Stimulated activated naive CD8-positive, alpha-beta T cell treated with anti-CD3 and anti-CD28 coated beads, Interleukin-15, Interleukin-2, amounts not matched to agents 100 U/mL and 50 U/mL, for 24 hours (primary cell): ENCODE results near the gene MLLT3.

Experiments
- ATAC-seq: fragments of 150-1000 bp; cut with Tn5 transposase; one replicate; pipeline ENCODE4 v1.10.0; 2021
- DNase-seq: peaks from one replicate; pipeline ENCODE4 v3.0.0; 2021

MLLT3 gene

DNA sequence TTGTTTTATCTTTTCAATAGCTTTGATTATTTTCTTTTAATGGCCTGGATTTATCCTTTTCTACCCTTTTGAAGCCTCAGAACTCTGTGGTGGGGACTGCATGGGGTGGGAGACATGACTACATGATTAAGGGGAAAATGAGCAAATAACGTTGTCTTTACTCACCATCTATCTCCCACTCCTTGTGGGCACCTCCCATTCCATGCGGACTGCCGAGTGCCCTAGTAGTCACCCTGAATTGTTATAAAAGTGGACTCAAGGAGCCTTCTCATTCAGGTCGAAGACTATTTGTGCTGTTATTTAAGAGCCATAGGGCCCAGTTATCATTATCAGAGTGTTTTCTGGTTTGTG lies 281.8 kb downstream of the MLLT3 start:
- DNase-seq (no peak), ATAC-seq (no peak)

GRCh38 chr9:20335668-20336332 lies 286.5 kb downstream of the MLLT3 start:
- DNase-seq, result no peak
- ATAC-seq, result peak; percentile 46

DNA sequence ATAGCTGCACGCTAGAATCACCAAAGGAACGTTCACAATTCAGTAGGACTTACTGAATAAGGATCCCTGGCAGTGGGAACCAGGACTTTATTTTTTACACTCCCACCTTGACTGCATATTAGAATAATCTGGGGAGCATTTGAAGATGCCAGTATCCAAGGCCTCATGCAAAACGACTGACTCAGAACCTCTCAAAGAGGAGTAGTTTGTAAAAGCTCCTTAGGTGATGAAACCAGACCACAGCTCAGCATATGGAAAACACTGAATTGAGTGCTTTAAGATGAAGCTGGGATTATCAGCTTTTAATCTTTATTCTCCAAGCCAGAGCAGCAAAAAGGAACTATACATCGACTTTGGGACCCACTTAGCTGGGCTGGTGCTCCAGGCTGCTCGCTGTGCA lies 288.3 kb downstream of the MLLT3 start:
- DNase-seq (no peak), ATAC-seq (no peak)

DNA sequence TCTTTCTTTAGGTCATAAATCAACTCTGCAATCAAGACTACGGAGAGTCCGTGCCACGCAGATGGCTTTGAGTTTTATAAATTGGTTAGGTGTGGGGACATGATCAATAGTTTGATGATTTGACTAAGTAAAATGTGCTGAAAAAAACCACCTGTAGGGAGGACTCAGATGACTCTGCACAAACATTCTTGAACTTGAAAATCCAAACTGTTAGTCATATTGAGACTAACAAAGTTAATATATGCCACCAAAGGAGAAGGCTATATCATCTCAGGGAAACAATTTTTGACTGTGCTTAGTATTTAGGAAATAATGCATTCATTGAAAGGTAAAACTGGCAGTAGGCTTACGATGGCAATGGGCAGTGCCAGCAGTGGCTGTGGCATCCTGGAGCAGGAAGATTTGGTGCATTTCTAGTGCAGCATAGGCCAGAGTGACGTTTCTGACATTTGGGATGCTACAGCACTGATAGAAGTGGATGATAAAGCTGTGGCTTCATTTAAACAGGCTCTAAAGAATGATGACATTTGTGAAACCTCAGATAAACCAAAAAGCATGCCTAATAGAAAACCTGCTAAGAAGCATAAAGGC lies 291.1 kb downstream of the MLLT3 start:
- DNase-seq, result no peak
- ATAC-seq, result peak; percentile 65

DNA sequence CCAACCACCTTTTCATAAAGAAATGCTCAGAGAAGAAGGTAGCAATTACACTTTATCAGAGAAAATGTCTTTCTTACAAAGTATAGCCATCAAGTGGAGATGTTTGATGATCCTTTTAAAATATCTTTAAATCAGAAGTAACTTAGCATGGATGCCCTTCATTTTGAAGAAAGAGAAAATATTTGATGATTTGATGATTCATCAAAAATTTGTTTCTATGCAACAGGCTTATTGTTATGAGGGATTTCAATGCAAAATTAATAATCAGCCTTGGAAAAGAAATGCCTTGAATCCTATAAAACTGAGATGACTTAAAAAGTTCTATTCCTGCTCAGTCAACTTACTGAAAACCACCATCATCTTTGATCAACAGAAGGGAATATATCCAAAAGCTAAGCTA lies 291.6 kb downstream of the MLLT3 start:
- DNase-seq (no peak), ATAC-seq (no peak)

- no peak for ATAC-seq
- no peak for DNase-seq
These were observed 295.8 kb downstream of the MLLT3 start for GRCh38 chr9:20326516-20326915.

GRCh38 chr9:20325008-20325407 lies 297.3 kb downstream of the MLLT3 start:
- DNase-seq (no peak), ATAC-seq (no peak)

DNA sequence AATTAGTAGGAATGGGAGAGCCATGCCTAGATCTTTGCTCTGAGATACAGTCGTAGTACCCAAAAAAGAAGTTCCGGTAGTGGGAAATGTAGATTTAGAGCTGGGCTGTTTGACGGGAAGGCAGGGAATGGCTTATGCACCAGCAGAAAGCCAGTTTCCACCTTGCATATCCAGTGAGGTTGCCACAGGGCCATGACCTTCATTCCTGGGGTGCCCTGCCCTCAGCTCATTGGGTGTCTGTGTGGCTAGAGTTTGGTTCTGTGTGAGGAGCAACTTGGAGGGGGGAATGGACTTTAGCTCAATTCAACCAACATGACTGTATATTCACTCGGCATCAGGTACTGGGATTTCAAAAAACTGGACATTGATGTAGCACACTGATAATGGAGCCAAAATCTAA lies 300.1 kb downstream of the MLLT3 start:
- ATAC-seq, result no peak
- no peak for DNase-seq

- peak; percentile 50 for ATAC-seq
- DNase-seq, result peak; percentile 25
These were observed 300.7 kb downstream of the MLLT3 start for GRCh38 chr9:20321423-20322082.

- ATAC-seq (no peak), DNase-seq (no peak)
These were observed 301.4 kb downstream of the MLLT3 start for GRCh38 chr9:20320921-20321320.

GRCh38 chr9:20319641-20320337 lies 302.5 kb downstream of the MLLT3 start:
- ATAC-seq (peak; percentile 69), DNase-seq (peak; percentile 23)

DNA sequence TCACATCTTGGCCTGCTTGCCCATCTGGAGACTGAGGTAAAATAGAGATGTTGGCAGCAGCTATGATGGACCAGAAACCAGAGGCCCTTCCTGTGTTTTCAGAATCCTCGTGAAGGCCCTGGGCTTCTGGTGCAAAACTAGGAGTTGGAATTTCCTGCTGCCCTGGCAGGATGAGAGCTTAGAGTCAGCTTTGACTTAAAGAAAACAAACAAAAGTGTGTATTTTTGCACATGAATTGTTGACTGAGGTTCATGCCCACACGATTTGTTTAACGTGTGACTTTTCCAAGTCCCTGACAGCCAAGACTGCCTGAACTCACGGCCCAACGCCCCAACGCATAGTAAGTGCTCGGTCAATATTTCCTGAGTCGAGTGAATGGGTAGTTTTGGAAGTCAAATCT lies 303.1 kb downstream of the MLLT3 start:
- no peak for ATAC-seq
- no peak for DNase-seq

DNA sequence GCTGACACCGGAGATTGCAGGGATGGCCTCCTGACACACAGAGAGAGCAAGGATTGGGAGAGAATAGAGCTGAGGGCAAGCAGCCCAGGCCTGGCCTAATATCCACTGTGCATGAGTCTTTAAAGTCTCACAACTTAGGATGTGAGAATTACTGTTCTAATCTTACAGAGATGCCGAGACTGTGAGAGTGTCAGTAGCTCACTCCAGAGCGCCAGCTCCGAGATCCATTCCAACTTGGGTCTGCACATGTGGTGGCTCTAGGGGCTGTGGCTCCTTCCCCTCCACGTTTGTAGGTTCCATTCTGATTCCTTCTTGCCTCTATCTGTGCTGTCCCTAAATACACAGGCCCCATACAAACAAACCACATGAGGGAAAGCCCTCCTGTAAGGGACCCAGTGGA lies 304.6 kb downstream of the MLLT3 start:
- no peak for DNase-seq
- no peak for ATAC-seq

DNA sequence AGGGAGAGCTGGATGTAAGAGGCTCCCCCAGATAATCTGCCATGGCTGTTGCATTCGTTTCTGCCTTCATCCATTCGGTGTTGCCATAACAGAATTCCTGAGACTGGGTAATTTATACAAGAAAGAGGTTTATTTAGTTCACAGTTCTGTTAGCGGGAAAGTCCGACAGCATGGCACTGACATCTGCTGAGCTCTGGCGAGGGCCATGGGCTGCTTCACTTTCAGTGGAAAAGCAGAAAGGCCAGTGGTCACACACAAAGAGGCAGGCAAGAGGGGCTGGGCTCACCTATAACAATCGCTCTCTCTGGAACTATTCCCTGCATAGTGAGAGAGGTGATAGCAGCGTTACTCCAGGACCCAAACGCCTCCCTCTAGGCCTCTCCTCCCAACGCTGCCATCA lies 305.9 kb downstream of the MLLT3 start:
- DNase-seq (no peak), ATAC-seq (no peak)

GRCh38 chr9:20315677-20316076 lies 306.6 kb downstream of the MLLT3 start:
- DNase-seq, result no peak
- ATAC-seq, result peak; percentile 73

GRCh38 chr9:20314981-20315380 lies 307.3 kb downstream of the MLLT3 start:
- ATAC-seq (peak; percentile 6), DNase-seq (no peak)

GRCh38 chr9:20313415-20313814 lies 308.9 kb downstream of the MLLT3 start:
- ATAC-seq, result no peak
- DNase-seq, result no peak

DNA sequence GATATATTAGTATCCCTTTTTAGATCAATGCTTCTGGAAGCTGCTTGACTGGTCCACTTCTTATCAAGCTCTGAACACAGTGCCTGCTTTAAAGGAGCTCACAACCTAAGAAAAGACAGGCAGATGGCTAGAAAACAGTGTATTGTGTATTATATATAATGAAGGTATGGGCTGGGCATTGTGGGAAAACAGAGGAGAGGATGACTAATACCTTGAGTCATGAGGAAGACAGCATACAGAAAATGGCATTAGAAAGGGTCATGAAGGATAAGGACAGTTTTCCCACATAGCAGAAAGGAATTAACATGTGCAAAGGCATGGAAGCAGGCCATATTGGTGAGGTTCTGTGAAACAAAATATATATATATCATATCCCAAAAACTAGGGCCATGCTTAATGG lies 309.6 kb downstream of the MLLT3 start:
- DNase-seq (no peak), ATAC-seq (no peak)

- no peak for ATAC-seq
These were observed 312.3 kb downstream of the MLLT3 start for GRCh38 chr9:20310024-20310423.

GRCh38 chr9:20309124-20309523 lies 313.2 kb downstream of the MLLT3 start:
- ATAC-seq (no peak), DNase-seq (no peak)

More at GRCh38 chr9:20310024-20310423, 312.3 kb downstream of the MLLT3 start:
- no peak for DNase-seq

DNA sequence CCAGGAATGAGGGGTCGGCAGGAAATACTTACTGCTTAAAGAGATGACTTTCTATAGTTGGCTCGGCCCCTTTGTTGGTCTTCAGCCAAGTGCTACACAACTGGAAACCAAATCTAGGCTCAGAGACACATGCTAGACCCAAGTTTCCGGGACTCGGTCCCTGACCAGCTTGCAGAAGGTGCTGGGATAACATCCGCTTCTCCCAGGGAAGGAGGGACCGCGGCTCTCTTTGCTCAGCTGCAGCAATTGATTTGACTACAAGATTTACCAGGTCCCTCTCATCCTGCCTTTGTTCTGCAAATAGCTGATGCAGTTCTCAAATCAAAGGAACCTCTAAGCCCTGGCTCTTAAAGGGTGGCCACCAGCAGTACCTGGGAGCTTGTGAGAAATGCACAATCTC lies 314.7 kb downstream of the MLLT3 start:
- no peak for DNase-seq
- no peak for ATAC-seq

DNA sequence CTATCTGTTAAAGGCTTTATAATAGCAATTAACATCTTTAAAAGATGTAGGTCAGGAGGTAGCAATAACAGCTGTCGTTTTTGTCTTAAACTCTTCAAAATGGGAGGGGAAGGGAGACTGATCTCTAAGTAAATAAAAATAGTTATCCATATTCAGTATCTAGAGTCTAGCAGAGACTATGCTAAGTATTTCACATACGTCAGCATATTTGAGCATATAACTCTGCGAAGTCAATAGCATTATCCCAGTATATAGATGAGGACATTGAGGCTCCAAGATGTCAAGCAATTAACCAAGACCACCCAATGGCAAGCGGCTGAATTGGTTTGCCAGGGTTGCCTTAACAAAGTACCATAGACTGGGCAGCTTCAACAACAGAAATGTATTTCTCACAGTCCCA lies 316.8 kb downstream of the MLLT3 start:
- no peak for DNase-seq
- no peak for ATAC-seq

GRCh38 chr9:20303996-20304395 lies 318.3 kb downstream of the MLLT3 start:
- no peak for DNase-seq
- ATAC-seq, result no peak
